CD4-positive, alpha-beta T cell treated with Interferon alpha-2 for 1 hour (primary cell): ENCODE data around the gene MGAT3.

Experiments used
- DNase-seq, 2 donors: peaks; one replicate each; pipeline ENCODE4 v3.0.0-alpha.2; 2020 to 2022

Gene MGAT3

GRCh38 chr22:39429916-39430575, 26.8 kb upstream of the MGAT3 start:
- DNase-seq, result no peak

GRCh38 chr22:39430576-39431150, 26.1 kb upstream of the MGAT3 start:
- DNase-seq, result no peak

GRCh38 chr22:39431216-39431801, 25.5 kb upstream of the MGAT3 start:
- DNase-seq, result no peak

GRCh38 chr22:39431821-39432251, 25.0 kb upstream of the MGAT3 start:
- DNase-seq, result peak in 1 of 2 donors; percentile 16

GRCh38 chr22:39432361-39432811, 24.4 kb upstream of the MGAT3 start:
- no peak for DNase-seq

- DNase-seq, result no peak
Observed at GRCh38 chr22:39433476-39434242, 23.2 kb upstream of the MGAT3 start.

- no peak for DNase-seq
Observed at GRCh38 chr22:39434243-39434653, 22.6 kb upstream of the MGAT3 start.

GRCh38 chr22:39434721-39435120, 22.1 kb upstream of the MGAT3 start:
- DNase-seq, result no peak

GRCh38 chr22:39435616-39436015, 21.2 kb upstream of the MGAT3 start:
- DNase-seq, result no peak

GRCh38 chr22:39437791-39438704, 18.8 kb upstream of the MGAT3 start:
- no peak for DNase-seq

GRCh38 chr22:39439170-39439569, 17.6 kb upstream of the MGAT3 start:
- DNase-seq, result peak in 1 of 2 donors; percentile 12

- DNase-seq, result no peak
Observed at GRCh38 chr22:39443398-39443797, 13.4 kb upstream of the MGAT3 start.

GRCh38 chr22:39444247-39444800, 12.5 kb upstream of the MGAT3 start:
- no peak for DNase-seq

- DNase-seq, result no peak
Observed at GRCh38 chr22:39444937-39445465, 11.8 kb upstream of the MGAT3 start.

GRCh38 chr22:39445678-39446077, 11.1 kb upstream of the MGAT3 start:
- DNase-seq, result no peak

GRCh38 chr22:39446239-39446721, 10.5 kb upstream of the MGAT3 start:
- DNase-seq, result no peak

GRCh38 chr22:39448205-39449054, 8.4 kb upstream of the MGAT3 start:
- DNase-seq, result no peak

GRCh38 chr22:39449708-39450107, 7.1 kb upstream of the MGAT3 start:
- no peak for DNase-seq

- DNase-seq, result no peak
Observed at GRCh38 chr22:39450258-39450955, 6.4 kb upstream of the MGAT3 start.

- DNase-seq, result no peak
Observed at GRCh38 chr22:39452740-39453040, 4.1 kb upstream of the MGAT3 start.
